GM06990 (cell line): ENCODE measurements around the gene SEZ6L.

Source experiments
- DNase-seq: peaks from one replicate; pipeline ENCODE4 v3.0.0-alpha.2; 2011; ENCODE audit not compliant: insufficient read length; ENCODE audit errors: extremely low read depth
- H3K27me3 ChIP-seq: replicated peaks from 2 replicates; pipeline ENCODE4 v1.6.0; 2011; ENCODE audit warnings: low read length; ENCODE audit not compliant: control insufficient read depth, insufficient read depth
- H3K36me3 ChIP-seq: 2 replicates; pipeline ENCODE4 v1.5.1; 2011; ENCODE audit warnings: low read length; ENCODE audit not compliant: control insufficient read depth, insufficient read depth
- H3K4me3 ChIP-seq: replicated peaks from 2 replicates; pipeline ENCODE4 v1.5.1; 2011; ENCODE audit warnings: low read depth, mild to moderate bottlenecking, control low read depth, low read length
- CTCF ChIP-seq: IDR thresholded peaks from 2 replicates; pipeline ENCODE4 v1.5.1; 2011; ENCODE audit warnings: low read length, control low read depth, mild to moderate bottlenecking, inconsistent platforms; ENCODE audit not compliant: insufficient read depth, poor library complexity, severe bottlenecking

Gene SEZ6L

GRCh38 chr22:26385164-26385563, 215.9 kb downstream of the SEZ6L start:
- H3K36me3 ChIP-seq, result no peaks in the 10 kb centered on the region
- DNase-seq, result no peak

GRCh38 chr22:26389125-26389524, 219.9 kb downstream of the SEZ6L start:
- no peak overlapping the region for H3K4me3 ChIP-seq
- DNase-seq, result no peak
- no peaks in the 10 kb centered on the region; the same call in 1 of the 2 replicates for H3K27me3 ChIP-seq
- TF ChIP-seq CTCF, result no peak
- H3K36me3 ChIP-seq, result no peaks in the 10 kb centered on the region

More at GRCh38 chr22:26385164-26385563, 215.9 kb downstream of the SEZ6L start:
- Histone ChIP-seq H3K4me3 (no peak overlapping the region), H3K27me3 (no peaks in the 10 kb centered on the region; the same call in none of the 2 replicates)
- no peak for TF ChIP-seq CTCF

- Histone ChIP-seq H3K4me3 (no peak overlapping the region), H3K27me3 (no peaks in the 10 kb centered on the region), H3K36me3 (no peaks in the 10 kb centered on the region)
- DNase-seq, result no peak
- TF ChIP-seq CTCF, result no peak
These were observed 221.8 kb downstream of the SEZ6L start for GRCh38 chr22:26391091-26391490.

GRCh38 chr22:26391623-26392022, 222.4 kb downstream of the SEZ6L start:
- no peak for TF ChIP-seq CTCF
- Histone ChIP-seq H3K4me3 (no peak overlapping the region), H3K27me3 (no peaks in the 10 kb centered on the region), H3K36me3 (no peaks in the 10 kb centered on the region)
- DNase-seq, result no peak

GRCh38 chr22:26393929-26394328, 224.7 kb downstream of the SEZ6L start:
- Histone ChIP-seq H3K27me3 (no peaks in the 10 kb centered on the region), H3K4me3 (no peak overlapping the region), H3K36me3 (no peaks in the 10 kb centered on the region)
- TF ChIP-seq CTCF, result no peak
- DNase-seq, result no peak

GRCh38 chr22:26394777-26395176, 225.5 kb downstream of the SEZ6L start:
- no peak for DNase-seq
- Histone ChIP-seq H3K36me3 (no peaks in the 10 kb centered on the region), H3K27me3 (no peaks in the 10 kb centered on the region), H3K4me3 (no peak overlapping the region)
- TF ChIP-seq CTCF, result no peak
